22Rv1 (cell line): ENCODE measurements around the gene SDK1.

Experiments
- H3K27ac ChIP-seq: fragments of 450-650 bp; 2 replicates; pipeline ENCODE4 v1.5.1; 2017
- ZFX ChIP-seq: fragments of 450-650 bp; IDR thresholded peaks from 2 replicates; pipeline ENCODE4 v1.6.1; 2017; ENCODE audit warnings: antibody characterized with exemption, borderline replicate concordance
- TF ChIP-seq, protein P1 (sequence below): fragments of 450-650 bp; IDR thresholded peaks from 2 replicates; pipeline ENCODE4 v1.5.1; 2017; ENCODE audit warnings: mild to moderate bottlenecking

The SDK1 gene

DNA sequence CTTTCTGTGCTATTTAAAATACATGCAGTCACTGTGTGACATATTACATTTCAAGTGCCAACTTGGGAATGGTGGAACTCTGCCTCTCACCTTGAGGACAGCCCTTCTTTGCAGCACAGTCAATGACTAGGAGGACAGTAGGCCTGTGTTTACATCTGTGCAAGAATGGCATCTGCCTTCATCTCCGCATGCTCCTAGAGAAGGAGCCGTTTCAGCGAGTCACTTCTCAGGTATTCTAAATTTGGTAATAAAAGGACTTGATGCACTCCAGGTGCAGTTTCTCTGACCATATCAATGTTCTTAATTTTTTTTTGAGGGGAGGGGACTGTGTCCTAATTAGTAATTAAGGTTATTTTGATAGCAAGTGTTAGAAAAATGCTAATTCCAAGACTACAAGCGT, 128.9 kb downstream of the SDK1 start:
- no peak overlapping the region for H3K27ac ChIP-seq

GRCh38 chr7:3430588-3430987, 129.5 kb downstream of the SDK1 start:
- no peak overlapping the region for H3K27ac ChIP-seq
- no peak for TF ChIP-seq ZFX
- TF ChIP-seq, protein P1, sequence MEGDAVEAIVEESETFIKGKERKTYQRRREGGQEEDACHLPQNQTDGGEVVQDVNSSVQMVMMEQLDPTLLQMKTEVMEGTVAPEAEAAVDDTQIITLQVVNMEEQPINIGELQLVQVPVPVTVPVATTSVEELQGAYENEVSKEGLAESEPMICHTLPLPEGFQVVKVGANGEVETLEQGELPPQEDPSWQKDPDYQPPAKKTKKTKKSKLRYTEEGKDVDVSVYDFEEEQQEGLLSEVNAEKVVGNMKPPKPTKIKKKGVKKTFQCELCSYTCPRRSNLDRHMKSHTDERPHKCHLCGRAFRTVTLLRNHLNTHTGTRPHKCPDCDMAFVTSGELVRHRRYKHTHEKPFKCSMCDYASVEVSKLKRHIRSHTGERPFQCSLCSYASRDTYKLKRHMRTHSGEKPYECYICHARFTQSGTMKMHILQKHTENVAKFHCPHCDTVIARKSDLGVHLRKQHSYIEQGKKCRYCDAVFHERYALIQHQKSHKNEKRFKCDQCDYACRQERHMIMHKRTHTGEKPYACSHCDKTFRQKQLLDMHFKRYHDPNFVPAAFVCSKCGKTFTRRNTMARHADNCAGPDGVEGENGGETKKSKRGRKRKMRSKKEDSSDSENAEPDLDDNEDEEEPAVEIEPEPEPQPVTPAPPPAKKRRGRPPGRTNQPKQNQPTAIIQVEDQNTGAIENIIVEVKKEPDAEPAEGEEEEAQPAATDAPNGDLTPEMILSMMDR = no peak

More for the DNA sequence above, 128.9 kb downstream of the SDK1 start:
- TF ChIP-seq, protein P1 = no peak
- no peak for TF ChIP-seq ZFX

DNA sequence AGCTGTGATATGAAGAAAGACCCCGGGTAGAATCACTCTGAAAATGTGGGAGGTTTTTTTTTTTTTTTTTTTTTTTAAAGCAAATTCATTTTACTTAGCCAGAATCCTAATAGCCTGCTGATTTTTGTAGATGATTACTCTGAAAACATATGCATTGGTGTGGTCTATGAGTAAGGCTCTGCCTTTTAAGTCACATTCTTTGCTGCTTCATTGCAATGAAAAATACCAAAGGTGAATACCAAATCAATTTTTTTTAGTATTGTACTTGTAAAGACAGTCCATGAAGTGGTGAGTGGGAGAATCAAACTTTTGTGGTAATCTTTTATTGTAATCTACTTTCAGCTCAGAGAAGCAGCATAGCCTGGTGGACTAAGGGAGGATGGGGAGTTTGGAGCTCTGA, 130.3 kb downstream of the SDK1 start:
- no peak for TF ChIP-seq ZFX
- TF ChIP-seq, protein P1 = no peak
- no peak overlapping the region for H3K27ac ChIP-seq

DNA sequence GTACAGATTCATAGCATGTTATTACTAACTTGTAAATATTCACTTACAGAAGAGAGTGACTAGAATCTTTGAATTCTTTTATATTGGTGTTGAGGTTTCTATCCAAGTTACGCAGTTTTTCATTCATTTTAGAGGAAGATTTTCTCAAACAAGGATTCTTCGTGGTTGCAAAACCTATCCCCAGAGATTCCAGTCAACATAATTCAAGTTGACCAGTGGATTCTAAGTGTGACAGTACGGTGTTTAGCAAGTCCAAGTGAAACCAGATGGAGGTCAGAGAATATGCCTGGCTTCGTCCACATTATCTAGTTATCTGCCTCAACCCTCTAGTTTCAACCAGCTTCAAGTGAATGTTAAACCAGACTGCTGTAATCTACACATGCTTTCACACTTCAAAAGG, 131.9 kb downstream of the SDK1 start:
- TF ChIP-seq, protein P1 = no peak
- TF ChIP-seq ZFX = no peak
- no peak overlapping the region for H3K27ac ChIP-seq

- H3K27ac ChIP-seq = no peak overlapping the region
- TF ChIP-seq ZFX = no peak
- TF ChIP-seq, protein P1 = no peak
Observed at GRCh38 chr7:3434611-3435010, 133.6 kb downstream of the SDK1 start.

- TF ChIP-seq, protein P1 = no peak
- TF ChIP-seq ZFX = no peak
- no peak overlapping the region for H3K27ac ChIP-seq
Observed at GRCh38 chr7:3436112-3436511, 135.1 kb downstream of the SDK1 start.

DNA sequence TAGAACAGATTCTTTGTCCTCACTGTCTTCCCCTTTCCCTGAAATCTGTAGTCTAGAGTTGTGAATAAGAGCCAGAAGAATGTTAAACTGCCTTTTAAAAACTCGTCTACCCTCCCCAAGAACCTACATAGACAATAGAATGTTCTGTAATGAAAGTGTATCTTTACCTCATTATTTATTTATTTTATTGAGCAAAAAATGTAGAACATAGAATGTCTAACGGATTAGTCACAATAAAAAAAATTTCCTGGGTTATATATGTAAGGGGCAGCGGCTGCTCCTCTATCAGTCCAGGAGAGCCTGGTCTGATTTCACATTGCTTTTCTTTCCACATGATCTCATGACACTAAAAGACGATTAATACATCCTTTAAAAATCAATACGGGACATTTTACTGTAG, 135.7 kb downstream of the SDK1 start:
- H3K27ac ChIP-seq = no peak overlapping the region

More for the DNA sequence above, 135.7 kb downstream of the SDK1 start:
- no peak for TF ChIP-seq ZFX
- TF ChIP-seq, protein P1 = no peak
